DMS153 treated with DMSO at 0.1 percent for 48 hours (cell line): ENCODE results near the gene SRGAP3.

Experiments
- DNase-seq: peaks from one replicate; lab custom pipeline; 2025; ENCODE audit not compliant: unreplicated experiment; lab: John Stamatoyannopoulos, UW

SRGAP3 gene

DNA sequence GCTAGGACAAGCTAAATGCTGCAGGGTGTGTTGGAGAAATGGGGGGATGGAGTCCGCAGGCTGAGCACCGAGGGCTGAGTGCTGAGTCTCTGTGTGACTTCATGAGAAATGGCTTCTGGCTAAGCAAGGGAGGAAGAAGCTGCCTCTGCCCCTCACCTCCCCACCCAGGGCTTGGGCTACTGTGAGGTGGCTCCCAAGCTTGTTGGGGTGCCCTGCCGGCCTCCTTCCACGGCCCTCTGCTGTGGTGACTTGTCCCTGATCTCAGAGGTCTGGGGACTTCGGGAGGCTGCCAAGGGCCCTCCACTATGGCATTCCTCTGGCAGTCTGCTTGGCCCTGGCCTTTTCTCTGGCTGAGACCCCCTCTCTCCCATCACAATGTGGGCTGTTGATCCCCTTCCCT is 256.1 kb downstream of the SRGAP3 start:
- no peak for DNase-seq

DNA sequence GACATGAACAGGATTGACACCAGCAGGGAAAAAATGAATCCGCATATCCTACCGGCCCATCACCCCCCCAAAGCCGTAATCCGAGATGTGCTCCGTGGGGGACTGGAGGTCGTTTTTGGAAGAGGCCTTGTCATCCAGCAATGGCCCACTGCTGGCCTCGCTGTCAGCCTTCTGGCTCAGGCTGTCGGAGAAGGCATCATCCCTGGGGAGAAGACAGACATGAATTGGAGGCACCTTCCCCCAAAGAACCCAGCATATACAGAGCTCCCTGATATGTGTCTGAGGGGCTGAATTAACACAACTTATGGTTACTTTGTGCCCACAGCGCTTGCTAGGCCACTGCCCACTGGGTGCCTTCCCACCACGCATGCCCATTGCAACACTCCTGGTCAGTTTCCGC is 256.6 kb downstream of the SRGAP3 start:
- no peak for DNase-seq

DNA sequence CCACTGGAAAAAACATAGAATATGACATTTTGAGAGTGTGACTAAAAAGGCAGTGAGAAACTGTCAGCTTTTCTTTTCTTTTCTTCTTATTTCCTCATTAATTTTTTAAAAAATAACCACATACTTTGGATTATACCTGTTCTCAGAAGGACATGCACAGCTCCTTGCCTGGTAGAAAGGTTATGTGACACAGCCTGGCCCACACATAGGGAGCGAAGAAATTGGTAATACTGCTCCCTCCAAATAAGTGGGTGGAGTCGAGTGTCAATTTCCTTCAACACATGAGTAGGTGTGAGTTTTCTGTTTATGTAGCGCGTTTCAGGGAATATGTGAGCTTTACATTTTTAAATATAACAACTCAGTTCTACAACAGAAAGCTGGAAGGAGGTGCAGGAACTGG is 257.2 kb downstream of the SRGAP3 start:
- no peak for DNase-seq

DNA sequence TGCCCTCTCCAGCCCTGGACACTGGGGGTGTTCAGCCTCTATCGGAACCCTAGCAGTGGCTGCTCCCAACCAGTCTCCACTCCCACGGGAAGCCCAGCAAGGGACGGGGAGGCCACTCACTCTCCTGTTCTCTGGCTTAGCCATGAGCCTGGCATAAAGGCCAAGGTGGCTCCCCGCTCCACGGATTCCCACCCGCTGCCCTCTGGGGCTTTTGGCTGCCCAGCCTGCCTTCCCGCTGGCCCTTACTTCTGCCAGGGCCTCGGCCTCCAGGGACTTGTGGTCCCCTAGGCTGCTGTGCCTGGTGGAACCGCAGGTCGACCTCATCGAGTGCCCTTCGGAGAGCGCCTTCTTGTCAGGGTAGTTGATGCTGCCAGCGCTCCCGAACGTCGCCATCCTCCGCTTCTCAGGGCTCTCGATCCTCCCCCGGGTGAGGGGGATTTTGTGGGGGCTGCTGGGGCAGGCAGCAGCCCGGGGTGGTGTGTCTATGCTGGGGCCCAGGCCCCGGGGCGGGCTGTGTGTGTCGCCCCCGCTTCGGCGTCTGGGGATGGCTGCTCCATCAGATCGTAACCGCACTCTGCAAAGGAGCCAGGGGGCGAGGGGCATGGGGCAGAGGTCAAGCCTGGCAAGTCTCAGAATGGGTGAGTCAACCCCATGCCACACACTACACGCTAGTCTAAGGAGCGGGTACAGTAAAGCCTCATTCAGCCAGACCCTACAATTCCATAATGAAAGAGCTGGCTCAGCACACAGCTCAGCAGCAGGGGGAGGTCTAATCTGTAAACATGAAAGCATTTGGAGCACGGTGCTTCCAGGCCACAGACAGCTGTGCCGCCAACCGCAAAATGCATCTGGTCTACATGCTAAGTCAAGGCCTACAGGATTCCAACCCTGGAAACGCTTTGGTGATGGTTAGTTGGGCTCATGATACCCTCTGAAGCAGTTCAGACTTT is 258.9 kb downstream of the SRGAP3 start:
- no peak for DNase-seq

DNA sequence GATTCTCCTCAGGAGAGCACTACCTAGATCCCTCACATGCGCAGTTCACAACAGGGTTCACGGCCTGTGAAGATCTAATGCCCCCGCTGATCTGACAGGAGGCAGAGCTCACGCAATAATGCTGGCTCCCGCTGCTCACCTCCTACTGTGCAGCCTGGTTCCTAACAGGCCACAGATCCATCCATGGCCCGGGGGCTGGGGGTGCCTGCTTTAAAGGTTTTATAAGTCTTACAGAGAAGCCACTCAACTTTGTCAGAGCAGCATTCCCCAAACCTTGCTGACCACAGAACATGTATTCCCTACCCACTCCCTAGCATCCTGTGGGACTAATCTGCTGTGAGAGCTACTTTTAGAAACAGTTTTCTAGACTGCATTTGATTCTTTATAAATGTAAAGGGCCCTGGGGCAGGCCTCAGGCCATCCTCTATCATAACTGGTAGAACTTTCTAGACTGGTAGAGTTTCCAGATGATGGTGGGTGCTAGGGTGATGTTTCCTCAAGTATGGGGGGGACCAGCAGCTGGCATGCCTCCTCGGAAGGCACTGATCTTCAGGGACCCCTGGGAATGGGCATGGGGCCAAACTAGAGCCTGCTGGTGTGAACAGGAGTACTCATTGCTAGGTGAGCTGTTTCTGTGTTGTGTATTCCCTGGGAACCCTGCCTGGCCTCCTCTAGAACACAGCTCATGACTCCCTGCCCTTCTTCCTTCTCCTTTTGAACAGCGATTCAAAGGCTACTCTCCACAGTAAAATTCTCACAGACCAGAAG is 260.5 kb downstream of the SRGAP3 start:
- no peak for DNase-seq

DNA sequence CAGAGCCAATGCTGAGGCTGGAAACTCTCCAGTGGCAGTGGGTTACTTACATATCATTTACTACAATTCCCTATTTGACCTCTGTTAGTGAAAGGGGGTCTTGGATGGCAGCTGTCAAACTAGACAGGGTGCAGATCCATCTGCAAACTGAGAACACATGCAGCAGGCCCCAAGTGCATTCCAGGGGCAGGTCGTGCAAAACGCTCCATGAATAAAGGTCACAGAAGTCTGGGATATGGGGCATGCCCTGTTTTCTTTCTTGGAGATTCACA is 261.1 kb downstream of the SRGAP3 start:
- DNase-seq, result no peak

DNA sequence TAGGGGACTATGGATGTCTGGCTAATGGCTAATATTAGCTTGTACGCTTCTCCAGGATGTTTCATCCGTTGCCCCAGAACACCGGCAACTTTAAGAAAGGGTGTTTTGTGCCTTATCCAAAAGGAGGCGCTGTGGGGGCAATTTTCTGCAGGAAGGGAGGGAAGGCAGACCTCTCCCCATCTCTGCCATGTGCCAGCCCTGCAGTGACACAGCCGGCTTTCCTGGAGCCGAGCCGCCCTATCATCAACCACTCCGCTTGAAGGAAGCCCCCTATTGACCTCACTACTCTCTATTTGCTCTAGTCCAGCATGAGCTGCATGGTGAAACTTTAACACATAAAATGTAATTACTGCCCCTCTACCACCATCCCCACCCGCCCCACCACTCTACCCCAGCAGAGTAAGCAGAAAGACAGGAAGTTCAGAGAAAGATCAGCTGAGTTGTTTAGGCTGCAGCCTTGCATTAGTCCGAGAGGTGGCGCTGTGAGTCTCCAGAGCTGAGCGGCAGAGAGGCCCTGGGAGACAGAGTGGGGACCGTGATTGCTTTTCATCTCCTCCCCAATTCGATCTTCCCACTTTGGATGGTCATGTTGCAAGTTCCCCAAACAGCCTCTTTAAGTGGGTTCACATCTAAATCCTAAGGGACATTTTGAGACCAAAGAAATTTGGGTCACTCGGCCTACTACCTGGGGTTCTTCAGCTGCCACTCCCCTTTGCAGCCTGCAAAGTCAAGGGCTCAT is 261.6 kb downstream of the SRGAP3 start:
- no peak for DNase-seq

DNA sequence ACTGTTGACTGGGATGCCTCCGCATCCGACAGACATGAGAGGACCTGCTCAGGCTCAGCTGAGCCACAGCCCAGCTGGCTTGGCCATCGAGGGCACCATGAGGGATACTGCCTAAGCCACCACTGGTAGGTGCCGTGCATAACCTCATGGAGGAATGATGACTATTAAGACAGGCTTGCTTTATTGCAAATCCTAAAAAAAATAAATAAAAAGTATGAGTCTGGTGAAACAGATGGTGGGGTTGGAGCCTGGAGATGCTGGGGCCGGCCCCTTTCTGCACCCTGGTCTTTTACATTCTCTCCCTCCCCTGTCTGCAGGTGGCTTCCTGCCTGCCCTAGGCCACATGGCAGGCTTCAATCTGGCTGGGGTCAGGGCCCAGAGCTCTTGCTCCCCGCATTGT is 262.2 kb downstream of the SRGAP3 start:
- no peak for DNase-seq

DNA sequence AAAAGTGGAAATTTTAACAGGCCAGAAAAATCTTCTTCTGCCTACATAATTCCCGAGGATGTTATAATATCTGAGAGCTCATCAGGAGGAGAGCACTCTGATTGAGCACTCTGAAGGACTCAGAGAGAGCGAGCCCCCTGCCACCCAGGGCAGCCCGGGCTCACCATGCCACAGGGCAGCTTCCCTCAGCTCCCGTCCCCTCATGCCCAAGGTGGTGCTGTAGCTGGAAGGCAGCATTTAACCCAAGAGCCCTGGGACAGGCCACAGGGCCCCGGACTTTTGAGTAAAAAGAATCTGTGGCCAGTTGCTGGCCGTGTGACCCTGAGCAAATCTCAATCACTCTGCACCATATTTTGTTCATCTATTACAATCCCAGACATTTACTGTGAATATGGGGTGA is 262.7 kb downstream of the SRGAP3 start:
- no peak for DNase-seq

DNA sequence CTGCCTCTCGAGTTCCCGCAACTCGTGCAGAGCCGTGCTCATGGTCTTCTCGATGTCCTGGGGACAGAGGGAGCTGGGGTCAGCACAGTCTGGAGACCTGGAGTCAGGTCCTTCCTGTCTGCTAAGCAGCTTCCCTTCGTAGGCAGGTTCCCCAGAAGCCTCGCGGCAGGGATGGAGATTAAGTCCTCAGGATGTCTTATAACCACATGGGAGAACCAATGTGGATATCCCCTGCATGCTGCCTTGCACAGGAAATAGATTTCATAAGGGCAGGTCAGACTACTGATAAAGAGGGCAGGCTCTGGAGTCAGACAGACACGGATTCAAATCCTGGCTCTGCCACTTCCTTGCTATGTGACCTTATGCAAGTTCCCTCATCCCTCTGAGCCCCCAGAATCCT is 263.6 kb downstream of the SRGAP3 start:
- no peak for DNase-seq

DNA sequence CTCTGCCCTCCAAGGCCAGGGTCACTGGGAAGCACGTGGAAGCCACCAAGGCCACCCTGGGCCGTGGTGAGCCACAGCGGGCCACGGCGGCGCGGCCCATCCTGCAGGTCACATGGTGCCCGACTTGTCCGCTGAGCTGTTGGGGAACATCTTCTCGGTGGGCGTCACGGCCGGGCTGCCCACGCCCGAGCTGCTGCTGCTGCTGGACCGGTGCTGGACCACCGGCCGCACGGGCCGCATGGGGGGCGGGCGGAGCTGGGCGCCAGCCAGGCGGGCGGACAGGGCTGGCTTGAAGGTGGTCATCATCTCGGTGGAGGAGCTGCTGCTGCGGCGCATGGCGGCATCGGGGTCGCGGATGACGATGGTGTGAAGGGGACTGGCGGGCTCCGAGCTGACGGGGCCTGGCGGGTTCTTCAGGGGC is 264.0 kb downstream of the SRGAP3 start:
- no peak for DNase-seq

DNA sequence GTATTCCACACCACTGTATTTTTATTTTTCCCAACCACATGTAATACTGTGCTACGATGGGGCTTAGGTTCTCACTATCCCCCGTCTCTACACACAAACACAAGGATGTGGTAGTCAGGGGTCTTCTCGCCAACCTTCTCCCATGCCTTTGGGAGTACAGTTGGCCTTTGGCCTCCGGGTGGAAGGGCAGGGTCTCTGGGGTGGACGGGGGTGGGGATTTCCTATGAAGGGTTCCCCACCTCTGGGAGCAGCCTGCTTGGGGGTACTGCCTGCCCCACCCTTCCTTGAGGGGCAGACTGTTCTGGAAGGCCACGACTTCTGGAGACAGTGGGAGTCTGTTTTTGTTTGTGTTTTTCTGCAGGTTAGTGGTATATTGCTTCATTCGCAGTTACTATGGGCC is 264.9 kb downstream of the SRGAP3 start:
- DNase-seq, result no peak

DNA sequence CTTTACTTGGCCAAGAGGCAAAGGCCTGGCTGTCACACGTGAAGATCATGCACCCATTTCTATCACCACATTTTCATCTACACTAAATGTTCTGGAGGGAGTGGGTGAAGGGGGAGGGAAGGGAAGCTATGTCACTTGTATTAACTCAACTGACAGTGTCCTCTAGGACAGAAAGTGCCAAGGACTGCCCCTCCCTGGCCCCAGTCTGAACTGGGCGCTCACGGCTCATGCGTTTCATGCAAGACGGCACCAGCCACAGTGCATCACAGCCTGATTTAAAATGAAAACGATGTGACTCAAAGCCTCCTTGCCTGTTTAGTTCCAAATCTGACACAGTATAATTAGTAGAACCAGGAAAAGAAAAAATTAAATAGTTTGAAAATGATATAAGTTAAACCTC is 265.4 kb downstream of the SRGAP3 start:
- no peak for DNase-seq

DNA sequence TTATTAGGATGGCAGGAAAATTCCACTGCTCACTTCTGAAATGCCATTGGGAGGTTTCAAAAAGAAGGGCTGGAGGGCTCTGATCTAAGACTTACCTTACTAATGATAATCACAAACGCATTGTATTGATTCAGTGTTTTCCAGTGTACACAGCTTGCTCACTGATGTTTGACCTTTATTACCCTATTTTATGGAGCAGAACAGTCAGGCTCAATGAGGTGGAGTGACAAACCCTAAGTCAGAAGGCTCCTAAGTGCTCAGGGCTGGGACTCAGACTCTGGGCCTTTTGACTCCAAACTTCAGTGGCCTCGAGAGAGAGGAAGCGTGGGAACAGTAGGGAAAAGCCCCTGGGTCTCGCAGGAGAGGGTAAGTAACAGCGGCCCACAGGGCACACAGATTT is 265.9 kb downstream of the SRGAP3 start:
- DNase-seq, result no peak

DNA sequence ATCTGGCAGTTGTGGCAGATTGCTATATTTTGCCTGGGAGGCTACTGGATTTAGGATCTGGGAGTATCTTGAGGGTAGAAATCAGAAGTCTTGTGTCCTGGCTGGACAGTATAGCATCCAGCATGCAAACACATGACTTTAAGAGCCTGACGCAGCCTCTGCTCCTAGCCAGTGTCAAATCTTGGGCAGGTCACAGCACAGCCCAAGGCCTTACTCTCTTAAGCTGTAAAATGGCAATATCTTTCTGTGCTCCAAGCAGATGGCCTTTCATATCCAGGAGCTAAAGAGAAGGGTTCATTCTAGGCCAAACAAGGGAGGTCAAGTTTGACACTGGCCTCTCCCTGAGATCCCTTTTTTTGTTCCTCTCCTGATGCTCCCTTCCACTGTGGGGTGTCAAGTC is 266.4 kb downstream of the SRGAP3 start:
- no peak for DNase-seq

DNA sequence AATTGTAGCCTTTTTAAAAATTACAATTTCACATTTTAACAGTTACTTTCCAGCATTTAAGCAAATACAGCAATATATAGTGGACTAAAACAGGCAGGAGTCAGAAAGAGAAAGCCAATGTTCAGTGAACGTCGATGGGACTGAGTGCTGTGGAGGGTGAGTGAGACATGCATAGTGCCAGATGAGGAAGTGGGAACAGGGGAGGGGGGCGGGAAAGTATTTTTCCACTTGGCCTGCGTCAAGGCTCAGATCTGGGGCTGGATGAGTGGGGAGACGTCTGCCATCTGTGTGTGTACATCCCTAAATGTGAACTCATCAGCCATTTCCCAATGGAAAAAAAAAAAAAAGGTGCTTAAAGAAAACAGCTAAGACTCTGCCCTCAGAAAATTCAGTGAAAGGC is 266.9 kb downstream of the SRGAP3 start:
- no peak for DNase-seq

DNA sequence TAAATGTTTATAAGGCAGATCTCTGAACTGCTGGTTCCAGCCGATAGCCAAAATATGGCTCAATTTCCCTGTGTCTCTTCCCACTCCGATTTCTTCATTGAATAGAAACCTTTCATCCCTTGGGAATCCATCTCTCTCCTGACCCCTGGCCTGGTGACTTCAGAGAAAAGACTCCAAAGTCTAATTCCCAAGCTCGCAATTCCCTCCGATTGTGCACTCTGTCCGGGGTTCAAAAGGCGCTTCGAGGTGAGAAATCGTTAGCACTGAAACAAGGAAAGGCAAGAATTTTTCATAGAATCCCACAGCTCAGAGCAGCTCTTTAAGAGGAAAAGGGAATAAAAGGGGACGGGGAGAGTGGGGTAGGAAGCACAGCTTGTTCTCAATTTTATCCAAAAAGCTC is 267.7 kb downstream of the SRGAP3 start:
- no peak for DNase-seq

DNA sequence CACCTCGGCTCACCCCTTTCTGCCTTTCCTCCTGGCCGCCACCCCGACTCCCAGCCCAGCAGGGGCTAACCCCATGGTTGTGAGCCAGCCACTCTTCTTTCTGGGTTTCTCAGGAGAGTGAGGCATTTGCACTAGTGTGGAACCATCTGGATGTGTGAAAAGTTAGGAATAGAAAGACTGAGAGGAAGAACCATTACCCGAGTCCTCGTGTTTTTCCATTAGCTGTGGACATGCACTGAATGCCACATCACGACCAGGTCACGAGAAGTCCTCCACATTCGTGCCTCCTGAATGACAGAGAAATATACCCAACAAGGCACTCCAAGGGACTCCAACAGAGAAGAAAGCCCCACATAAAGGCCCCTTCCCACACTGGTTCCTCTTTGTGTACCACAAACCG is 268.1 kb downstream of the SRGAP3 start:
- no peak for DNase-seq

DNA sequence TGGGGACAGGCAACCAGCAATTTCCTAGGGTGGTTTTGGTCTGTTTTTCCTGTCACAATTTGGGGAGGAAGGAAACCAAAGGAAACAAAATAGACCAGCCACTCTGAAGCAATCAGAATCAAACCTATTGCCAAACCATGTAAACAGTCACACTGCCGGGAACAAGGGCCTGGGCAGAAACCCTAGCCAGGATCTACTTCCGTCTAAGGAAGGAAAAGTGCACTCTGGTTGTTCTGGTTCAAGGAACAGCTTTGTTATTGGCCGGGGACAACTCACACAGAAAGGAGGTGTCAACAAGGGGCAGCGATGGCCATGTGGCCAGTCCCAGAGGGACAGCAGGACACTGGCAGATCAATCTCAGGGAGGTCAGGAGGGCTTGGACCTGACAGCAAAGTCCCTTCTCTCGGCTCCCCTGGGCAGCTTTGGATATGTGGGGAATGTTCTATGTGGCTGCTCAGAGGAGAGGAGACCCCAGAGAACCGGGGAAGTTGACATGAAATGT is 268.6 kb downstream of the SRGAP3 start:
- no peak for DNase-seq

DNA sequence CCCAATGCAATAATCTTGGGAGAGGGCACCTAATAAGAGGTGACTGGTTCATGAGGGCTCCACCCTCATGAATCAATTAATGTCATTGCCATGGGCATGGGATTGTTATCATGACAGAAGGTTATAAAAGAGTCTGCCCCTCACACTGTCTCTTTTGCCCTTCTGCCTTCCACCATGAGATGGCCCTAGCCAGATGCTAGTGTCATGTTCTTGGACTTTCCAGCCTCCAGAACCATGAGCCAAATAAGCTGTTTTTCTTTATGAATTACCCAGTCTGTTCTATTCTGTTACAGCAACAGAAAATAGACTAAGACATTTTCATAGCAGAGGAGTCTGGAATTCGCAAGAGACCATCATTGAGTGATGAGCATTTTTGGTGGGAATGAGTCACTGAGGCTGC is 270.2 kb downstream of the SRGAP3 start:
- DNase-seq, result no peak

DNA sequence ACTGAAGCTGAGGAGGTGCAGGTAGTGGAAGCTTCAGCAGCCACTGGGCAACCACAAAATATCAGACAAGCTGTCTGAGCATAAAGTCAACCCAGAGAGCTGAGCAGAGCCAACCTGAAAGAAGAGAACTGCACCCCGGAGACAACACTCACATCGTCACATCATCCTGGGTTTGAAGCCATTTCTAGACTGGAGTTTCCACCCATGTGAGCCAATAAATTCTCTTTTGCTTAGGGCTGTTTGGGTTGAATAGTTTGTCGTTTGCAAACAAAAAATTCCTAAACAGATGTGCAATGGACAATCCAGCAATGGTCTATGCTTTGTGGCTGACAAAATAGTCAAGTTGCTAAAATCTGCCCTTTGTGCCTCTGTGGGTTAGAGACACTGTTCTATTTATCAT is 270.9 kb downstream of the SRGAP3 start:
- DNase-seq, result no peak
